HS-5 (cell line): Measurements from ENCODE around the gene GLIS1.

ENCODE experiments used
- DNase-seq: peaks from one replicate; pipeline ENCODE4 v3.0.0-alpha.2; 2012; ENCODE audit warnings: low read depth

The GLIS1 gene

DNA sequence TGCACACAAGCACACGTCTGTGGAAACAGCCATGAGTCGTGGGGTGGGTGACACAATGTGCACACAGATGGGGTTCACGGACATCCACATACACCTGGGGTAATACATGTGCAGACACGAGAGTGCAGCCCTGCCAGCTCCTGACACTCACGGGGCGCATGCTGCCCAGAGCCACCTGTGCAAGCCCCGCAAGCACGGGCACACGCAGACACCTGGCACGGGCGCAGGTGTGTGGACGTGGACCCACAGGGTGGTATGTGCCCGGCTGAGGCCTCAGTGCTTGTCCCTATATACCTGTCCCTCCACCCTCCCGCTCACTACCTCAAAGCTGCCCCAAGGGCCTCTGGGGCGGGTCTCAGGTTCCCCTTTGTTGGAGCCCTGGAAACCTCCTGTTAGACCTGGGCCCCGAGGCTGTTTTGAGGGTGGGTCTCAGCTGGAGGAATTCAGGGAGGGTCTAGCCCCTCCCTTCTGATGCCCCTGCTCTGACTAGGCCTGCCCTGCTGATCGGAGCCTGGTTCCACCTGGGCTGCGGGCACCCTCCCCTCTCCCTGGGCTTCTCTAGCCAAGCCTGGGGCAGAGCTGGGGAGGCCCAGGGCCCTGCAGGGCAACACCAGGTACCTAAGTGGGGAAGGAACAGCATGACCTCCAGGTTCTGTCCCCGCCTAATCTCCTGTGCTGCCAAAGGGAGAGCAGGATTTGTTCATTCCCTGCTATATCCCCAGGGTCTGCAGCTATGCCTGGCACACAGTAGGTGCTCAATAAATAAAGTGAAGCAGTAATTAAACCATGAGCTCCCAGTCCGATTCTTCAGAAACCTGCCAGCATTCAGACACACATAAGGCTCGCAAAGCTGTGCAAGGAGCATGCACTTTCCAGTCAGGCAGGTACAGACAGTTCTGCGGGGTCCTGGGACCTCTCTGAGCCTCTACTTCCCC, 230.6 kb downstream of the GLIS1 start:
- DNase-seq = no peak

DNA sequence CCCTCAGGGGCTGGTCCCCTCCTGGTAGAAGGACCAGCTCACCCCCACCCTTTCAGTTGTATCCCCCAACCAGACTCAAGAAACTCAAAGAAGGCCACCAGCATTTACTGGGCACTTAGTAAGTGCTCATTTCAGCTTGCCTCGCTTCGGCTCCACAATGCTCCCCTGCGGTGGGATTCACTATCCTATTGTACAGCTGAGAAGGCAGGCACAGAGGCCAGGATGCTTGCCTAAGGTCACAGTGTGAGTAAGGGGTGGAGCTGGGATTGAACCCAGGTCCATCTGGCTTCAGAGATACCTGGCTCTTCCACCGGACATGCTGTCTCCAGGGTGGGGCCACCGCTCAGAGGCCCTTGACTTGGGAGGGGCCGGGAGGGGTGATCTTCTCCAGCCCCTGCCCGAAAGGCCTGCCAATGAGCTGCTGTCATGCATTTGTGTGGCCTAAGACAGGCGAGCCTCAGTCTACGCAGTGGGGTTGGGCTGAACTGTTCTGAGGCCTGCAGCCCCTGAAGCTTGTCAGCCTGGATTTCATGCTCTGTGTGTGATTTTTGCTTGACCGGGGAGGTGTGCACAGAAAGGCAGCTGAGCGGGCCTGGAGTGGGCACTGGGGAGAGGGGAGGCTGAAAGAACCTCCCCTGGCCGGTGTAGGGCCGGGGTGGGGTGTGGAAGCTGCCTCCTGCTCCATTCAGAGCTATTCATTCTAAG, 231.7 kb downstream of the GLIS1 start:
- no peak for DNase-seq

DNA sequence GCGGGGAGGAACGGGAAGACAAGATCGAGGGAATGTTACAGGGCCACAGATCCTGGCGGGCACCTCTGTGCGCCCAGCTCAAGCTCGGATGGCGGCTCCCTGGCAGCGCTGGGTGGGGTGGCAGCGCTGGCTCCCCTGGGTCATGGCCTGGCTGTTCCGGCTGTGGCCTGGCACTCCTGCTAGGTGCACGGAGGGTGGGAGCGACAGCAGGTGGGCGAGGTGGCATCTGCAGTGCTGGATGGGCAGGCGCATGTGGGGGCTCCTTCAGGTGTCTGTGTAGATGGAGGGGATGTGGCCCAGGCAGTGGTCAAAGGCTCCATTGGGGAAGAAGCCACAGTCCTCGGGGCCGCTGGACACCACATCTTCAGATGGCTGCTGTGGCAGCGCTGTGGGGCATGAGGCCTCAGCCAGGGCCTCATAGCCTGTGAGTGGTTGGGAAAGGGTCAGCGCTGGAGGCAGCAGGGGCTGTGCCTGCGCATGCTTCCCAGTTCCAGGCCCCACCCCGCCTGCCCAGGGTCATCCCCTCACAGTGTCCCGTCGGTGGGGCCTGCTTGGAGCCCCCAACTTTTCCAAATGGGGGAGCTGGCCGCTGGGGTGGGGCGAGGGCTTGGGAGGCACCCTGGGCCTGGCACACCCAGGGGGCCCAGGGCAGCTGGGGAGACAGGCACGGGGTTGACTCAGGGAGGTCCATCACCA, 232.5 kb downstream of the GLIS1 start:
- DNase-seq = no peak

DNA sequence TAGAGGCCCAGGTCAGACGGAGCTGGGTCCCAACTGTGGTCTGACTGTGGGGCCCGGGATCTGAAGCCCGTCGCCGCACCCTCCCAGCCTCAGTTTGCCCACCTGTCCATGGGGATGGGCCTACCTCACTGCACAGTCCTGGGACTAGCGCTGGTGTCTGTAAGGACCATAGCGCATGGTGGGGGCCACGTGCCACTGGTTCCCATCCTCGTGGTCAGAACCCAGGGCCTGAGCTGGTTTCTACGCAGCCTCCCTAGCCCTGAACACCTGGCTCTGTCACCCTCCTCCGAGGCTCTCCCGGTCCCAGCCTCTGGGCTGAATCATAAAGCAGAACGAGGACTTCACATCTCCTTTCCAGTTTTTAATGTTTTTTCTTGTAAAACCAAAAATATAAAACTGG, 233.1 kb downstream of the GLIS1 start:
- no peak for DNase-seq

DNA sequence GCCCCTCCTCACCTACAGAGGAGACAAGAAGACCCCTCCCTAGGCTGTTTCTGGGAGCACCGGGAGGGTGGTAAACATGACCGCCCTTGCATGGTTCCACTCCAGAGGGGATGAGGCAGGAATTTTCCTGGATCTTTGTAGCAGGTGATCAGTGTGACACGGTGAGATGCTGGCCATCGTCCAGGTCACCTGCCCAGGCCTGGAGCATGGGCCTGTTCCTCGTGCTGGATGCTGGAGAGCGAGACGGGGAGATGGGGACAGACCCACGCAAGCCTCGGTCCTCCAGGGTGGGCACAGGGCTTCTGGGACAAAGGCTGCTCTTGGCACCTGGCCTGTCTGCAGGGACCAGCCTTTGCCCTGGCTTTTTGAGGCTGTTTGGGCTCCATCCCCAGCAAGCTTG, 233.6 kb downstream of the GLIS1 start:
- DNase-seq = no peak

DNA sequence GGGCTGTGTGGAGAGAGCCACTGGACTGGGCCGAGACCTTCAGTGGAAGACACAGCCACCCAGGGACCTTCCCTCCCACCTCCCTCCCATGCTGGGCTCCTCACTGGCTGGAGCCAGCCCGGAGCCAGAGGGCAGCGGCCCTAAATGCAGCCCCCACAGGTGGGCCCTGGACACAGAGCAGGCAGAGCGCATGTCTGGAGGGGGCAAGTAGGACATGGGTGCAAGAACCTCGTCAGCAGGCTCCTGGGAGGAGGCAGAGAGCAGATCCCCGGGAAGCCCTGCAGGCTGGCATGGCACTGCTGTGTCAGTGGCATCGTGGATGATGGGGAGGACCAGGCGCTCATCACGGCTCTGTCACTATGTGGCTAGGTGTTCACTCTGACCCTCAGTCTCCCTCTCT, 234.1 kb downstream of the GLIS1 start:
- DNase-seq = no peak

DNA sequence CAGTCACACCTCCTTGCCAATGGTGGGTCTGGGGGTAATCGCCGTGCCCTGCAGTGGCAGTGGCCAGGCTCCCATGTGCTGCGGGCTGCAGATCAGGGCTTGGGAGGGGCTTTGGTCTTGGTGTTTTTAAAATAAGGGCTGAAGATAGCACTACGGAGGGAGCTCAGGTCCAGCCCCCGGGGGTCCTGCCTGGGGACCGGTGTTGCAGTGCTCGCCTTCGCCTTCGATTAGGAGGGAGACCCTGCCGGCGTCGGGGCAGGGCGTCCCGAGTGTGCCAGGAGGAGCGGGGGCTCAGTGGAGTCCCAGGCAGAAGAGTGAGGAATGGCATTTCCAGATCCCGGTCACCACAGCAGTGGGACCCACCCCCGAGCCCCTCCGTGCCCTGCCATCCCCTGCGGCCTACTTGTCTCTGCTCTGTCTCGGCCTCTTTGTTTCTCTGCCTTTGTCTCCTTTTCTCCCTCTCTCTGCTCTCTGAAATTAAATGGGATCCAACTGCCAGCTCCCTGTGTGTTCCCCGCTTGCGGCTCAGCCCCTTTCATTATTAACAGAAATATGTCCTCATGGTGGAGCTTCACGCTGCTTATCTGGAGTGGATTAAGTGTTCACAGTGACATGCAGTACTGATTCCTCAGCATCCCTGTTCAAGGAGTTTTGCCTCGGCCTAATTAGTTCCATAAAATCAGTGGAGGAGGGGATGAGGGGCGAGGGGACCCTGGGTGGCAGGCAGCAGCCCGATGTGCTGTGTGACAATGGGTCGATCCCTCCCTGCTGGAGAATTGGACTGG, 235.3 kb downstream of the GLIS1 start:
- DNase-seq = no peak

DNA sequence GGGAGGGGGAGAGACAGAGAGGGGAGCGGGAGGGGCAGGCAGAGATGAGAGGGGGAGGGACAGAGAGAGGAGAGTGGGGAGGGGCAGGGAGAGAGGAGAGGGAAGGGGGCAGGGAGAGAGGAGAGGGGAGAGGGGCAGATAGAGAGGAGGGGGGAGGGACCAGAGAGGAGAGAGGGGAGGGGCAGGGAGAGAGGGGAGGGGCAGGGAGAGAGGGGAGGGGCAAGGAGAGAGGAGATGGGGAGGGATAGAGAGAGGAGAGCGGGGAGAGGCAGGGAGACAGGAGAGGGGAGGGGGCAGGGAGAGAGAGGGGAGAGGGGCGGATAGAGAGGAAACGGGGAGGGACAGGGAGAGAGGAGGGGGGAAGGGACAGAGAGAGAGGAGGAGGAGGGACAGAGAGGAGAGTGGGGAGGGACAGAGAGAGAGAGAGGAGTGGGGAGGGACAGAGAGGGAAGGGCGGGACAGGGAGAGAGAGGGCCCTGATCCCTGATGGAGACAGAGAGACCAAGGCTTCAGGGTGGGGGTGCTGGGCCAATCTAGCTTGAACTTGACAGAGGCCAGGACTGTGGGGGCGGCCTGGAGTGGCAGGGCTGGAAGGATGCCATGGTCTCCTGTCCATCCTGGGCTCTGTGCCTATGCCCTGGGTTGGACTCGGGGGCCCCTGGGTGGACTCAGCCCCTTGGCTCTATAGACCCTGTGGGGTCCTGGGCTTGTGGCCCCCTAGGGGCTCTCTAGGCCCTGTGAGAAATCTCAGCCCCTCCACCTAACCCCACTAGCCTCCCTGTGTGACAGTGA, 236.1 kb downstream of the GLIS1 start:
- no peak for DNase-seq

DNA sequence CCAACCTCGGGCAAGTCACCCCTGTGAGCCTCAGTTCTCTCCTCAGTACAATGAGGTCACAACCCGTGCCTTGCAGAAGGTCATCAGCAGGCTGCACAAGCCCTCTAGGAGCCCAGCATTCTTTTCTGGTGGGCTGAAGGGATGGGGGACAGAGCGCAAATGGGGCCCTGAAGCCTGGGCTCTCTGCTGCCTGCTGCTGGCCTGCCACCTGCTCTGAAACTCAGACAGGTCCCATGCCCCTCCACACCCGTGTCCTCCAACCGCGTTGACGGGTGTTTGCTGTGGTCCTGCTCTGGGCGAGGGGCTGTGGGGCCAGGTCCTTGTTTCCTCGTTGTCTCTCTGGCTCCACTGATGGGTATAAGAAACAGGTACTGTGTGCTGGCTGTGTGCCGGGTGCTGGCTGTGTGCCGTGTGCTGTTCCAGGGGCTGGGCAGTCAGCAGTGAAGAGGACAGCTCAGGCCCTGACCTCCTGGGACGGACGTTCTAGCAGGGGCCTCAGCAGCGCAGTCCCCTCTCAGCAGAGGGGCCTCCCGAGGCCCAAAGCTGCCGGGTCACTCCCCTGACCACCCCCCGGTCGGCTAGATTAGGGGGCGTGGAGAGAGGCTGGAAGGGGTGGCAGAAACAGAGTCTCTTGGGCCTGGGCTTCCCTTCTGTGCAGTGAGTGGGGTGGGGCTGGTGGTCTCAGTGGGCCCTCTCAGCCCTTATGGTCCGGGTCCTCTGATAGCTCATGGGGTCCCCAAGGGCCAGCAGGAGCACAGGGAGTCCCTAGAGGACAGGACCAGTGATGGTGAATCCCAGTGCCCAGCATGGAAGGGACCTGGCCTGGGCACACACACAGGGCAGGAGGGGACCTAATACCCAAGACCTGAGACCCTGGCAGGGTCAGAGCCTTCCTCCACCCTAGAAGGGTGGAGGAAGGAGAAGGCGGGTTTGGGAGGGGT, 237.6 kb downstream of the GLIS1 start:
- no peak for DNase-seq

DNA sequence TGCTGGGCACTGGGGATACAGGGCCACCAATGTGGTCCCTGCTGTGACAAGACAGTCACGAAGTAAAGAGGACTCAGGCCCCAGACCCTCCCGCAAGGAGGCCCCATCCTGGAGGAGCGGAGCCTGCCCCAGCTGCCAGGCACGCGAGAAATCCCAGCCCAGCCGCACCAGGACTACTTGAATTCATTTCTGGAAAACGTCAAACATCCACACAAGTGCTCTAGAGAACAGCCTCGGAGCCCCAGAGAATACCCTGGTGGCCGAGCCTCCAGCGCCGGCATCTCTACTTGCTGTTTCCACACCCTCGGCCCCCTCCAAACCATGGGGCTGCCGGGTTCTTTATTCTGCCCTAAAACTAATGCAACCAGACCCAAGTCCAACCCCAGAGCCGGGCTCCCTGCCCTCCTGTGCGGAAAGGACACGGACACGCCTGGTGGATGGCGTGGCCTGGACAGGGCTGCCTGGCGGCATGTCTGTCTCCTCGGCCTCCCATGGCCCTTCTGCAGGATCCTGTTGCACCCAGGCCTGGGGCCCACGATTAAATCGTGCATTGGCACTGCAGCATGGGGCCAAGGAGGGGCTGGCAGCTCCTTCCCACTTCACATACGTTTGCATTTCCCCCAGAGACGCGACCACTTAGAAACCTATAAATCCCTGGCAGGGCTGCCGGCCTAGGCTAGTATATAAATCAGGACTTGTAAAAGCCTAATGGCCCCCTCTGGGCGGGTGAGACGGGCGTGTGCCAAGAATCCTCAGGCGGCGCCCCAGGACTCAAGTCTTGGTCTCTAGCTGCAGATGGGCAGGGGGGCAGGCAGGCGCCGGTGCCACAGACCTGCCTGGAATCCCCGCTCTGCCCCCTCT, 238.5 kb downstream of the GLIS1 start:
- DNase-seq = no peak

DNA sequence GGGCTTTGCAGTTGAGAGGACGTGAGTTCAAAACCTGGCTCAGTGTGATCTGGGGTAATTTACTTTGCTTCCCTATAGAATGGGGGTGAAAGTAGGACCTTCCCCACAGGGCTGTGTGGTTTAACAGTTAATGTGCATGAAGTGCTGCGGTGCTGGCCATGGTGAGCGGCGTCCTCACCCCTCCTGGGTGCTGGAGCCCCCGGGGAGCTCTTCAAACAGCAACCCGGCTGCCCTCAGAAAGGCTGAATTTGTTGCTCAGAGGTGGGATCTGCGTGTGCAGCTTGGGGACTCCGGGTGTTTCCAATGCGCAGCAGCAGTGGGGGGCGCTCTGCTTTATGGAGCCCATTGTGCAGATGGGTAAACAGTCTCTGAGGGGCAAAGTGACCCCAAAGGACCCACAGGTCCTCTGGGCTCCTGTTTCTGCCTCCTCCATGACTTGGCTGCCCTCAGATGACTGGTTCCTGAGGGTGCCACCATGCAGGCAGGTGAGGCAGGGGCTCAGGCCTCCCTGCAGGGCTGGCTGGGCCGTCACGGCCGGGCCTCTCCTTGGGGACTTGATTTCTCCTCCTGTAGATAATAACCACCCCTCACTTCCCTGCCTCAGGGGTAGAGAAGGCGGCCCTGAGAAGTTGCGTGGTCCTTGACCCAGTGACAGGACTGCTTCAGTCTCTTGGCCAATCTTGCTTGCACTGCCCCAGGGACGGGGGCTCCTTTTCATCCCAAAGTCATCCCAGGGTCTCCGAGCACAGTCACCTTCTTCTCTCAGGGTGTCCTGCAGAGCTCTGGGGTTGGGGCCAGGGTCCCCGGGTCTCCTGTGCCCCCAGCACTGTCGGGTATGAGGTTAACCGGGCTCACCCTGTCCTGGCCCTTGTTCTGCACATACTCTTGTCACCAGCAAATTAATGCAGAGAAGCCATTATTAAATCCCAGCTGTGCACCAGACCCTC, 239.4 kb downstream of the GLIS1 start:
- no peak for DNase-seq

DNA sequence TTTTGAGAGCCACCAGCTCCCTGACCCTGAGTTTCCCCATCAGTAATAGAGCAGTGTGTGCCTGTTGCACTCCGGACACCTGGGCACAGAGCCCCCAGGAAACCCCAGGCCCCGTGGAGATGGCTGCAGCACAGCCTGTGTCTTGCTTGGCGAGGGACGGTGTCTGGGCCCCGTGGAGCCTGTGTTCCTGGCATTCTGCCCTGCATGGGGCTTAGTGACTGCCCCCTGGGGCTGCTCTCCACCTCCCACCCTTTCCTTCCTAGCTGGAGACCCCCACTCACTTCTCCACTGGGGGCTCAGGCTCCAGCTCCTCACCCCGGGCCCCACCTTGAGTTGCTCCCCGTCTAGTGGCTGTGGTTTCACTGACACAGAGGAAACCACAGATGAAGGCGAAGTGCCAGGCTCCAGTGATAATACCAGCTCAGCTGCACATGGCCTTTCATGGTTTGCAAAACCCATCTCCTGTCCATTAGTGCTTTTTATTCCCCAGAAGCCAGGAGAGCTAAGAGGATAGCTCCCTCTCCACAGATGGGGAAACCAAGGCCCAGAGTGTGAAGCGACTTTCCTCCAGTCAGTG, 240.3 kb downstream of the GLIS1 start:
- DNase-seq = no peak

DNA sequence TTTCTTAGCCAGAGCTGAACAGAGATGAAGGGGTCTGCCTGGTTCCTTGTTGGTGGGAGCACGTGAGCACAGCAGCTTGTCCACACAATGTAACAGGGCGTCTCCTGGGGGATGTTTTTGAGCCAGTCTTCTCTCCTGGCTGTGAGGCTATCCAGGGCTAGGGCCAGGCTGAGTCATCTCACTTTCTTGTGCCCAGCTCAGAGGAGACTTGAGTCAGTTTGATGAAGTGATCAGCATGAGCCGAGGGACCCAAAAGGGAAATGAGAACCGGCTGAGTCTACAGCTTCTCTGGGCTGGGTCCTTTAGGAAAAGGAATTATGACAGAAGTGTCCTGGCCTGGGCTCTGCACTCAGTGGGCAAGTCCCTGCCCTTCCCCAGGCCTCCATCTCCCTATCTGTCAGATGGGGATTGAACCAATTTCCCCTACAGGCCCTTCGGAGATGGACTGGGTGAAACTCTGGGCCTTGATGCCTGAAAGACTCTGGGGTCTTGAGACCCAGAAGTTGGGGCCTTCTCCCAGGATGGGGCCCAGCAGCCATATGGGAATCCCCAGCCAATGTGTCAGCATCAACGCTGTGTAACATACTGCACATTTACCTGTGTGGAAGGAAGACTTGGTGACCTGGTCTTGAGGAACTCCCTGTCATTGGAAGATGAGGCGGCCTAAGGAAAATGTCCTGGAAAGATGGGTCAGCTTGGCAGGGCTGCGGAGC, 243.2 kb downstream of the GLIS1 start:
- DNase-seq = no peak

DNA sequence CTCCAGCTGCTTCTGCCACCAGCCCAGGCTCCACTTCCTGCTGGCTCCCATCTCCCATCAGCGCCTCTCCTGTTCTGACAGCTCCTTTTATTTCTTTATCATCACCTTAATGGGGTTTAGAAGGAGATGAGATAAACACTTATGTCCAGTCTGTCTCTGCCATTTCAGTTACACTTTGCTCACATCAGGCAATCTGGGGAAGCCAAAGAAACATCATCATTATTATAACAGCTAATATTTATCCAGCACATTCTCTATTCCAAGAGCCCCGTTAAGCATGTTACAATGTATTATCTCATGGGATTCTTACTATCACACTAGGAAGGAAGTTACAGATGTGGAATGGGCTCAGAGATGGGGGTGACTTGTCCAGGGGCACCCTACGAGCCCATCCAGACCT, 248.6 kb downstream of the GLIS1 start:
- DNase-seq = no peak

DNA sequence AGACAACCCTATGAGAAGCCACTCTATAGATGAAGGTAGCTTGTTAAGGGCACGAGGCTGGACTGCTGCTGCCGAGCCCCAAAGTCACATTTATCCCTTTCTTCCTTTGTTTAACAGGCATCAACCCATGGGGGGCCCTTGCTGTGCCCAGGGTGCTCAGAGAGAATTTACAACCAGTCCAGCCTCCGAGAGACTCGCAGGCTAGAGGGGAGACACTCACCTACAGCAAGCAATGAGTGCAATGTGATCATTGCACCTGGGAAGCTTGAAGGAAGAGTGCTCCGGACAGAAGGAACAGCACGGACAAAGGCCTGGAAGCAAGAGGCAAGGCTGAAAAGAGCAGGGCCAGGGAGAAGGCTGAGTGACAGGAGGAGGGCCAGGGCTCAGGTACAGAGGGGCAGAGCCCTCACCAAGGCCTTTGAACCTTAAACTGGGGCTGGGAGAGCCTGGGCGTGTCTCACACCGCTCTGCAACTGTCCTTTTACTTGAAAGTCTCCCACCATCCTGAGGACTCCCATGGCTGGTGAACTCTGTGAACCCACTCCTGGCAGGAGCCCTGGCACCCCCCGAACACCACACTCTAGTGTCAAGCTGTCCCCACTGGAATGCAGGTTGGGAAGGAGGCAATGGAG, 252.5 kb downstream of the GLIS1 start:
- DNase-seq = no peak
